IMR-90 (cell line): Measurements from ENCODE around the gene TTC28. TPM values are rescaled to one million over a fixed set of nuclear protein-coding genes. Genes with fewer than 3 reads are reported as not detected.
A peak's percentile ranks its signal among the peaks of the same experiment; 100 is the strongest.

ENCODE experiments used
- ATAC-seq: fragments of 200-7000 bp; cut with Tn5 transposase; 2 replicates; pipeline ENCODE4 v1.9.1; 2020; ENCODE audit warnings: low read depth, mild to moderate bottlenecking, moderate library complexity
- BruUV-seq: library from RNA; stranded (reverse); fragments of 400-500 nt; replicated peaks from 2 replicates; lab custom pipeline; 2021; lab: Mats Ljungman, UMichigan
- CTCF ChIA-PET: fragments of 300-600 bp; formaldehyde crosslinking; extraction: SDS; loops from one replicate; lab custom pipeline; 2021; ENCODE audit warnings: antibody characterized with exemption; lab: Yijun Ruan, JAX
- POLR2A ChIA-PET: fragments of 300-600 bp; sonication (Branson Sonifier 250); formaldehyde crosslinking; loops from one replicate; lab custom pipeline; 2022; ENCODE audit warnings: antibody characterized with exemption; ENCODE audit not compliant: unreplicated experiment; lab: Charles Lee
- DNase-seq: peaks from one replicate; pipeline ENCODE4 v3.0.0; 2013
- H2AFZ ChIP-seq: replicated peaks from 2 replicates; pipeline ENCODE3; 2013; ENCODE audit warnings: low read length, mild to moderate bottlenecking; ENCODE audit not compliant: poor library complexity
- H2AK5ac ChIP-seq: 2 replicates; pipeline ENCODE4 v1.6.1; 2013; ENCODE audit warnings: low read depth, low read length, inconsistent platforms
- H2AK9ac ChIP-seq: replicated peaks from 2 replicates; pipeline ENCODE3; 2013; ENCODE audit warnings: mild to moderate bottlenecking, low read depth, low read length, moderate library complexity; ENCODE audit not compliant: poor library complexity
- H2BK120ac ChIP-seq: 2 replicates; pipeline ENCODE4 v1.6.1; 2013; ENCODE audit warnings: low read depth, low read length, inconsistent platforms
- H2BK15ac ChIP-seq: 3 replicates; pipeline ENCODE4 v1.6.1; 2013; ENCODE audit warnings: low read depth, low read length, inconsistent platforms
- H2BK20ac ChIP-seq: 2 replicates; pipeline ENCODE4 v1.6.1; 2013; ENCODE audit warnings: low read depth, mild to moderate bottlenecking, inconsistent platforms, low read length, moderate library complexity
- H2BK5ac ChIP-seq: 2 replicates; pipeline ENCODE4 v1.6.1; 2013; ENCODE audit warnings: mild to moderate bottlenecking, low read depth, low read length, inconsistent platforms; ENCODE audit not compliant: poor library complexity, severe bottlenecking
- H3K14ac ChIP-seq: replicated peaks from 2 replicates; pipeline ENCODE4 v1.6.1; 2013; ENCODE audit warnings: low read depth, low read length, inconsistent platforms
- H3K18ac ChIP-seq: 2 replicates; pipeline ENCODE4 v1.6.1; 2013; ENCODE audit warnings: low read depth, low read length, control low read depth
- H3K23ac ChIP-seq: 2 replicates; pipeline ENCODE4 v1.6.1; 2013; ENCODE audit warnings: low read depth, low read length, inconsistent platforms
- H3K27ac ChIP-seq: 2 replicates; pipeline ENCODE4 v1.5.1; 2013; ENCODE audit warnings: mild to moderate bottlenecking, control low read depth, low read length; ENCODE audit not compliant: insufficient read depth
- H3K27me3 ChIP-seq: 2 replicates; pipeline ENCODE4 v1.6.1; 2013; ENCODE audit warnings: low read length; ENCODE audit not compliant: control insufficient read depth, insufficient read depth
- H3K36me3 ChIP-seq: 2 replicates; pipeline ENCODE4 v1.6.1; 2013; ENCODE audit warnings: low read length, mixed read lengths; ENCODE audit not compliant: control insufficient read depth, insufficient read depth
- H3K4ac ChIP-seq: 2 replicates; pipeline ENCODE4 v1.6.1; 2013; ENCODE audit warnings: low read depth, low read length, inconsistent platforms
- H3K4me1 ChIP-seq: 2 replicates; pipeline ENCODE4 v1.6.1; 2013; ENCODE audit warnings: low read length, mixed read lengths; ENCODE audit not compliant: control insufficient read depth, insufficient read depth
- H3K4me2 ChIP-seq: 2 replicates; pipeline ENCODE4 v1.6.1; 2013; ENCODE audit warnings: low read depth, mild to moderate bottlenecking, control low read depth, low read length, moderate library complexity
- H3K4me3 ChIP-seq: 2 replicates; pipeline ENCODE4 v1.5.1; 2013; ENCODE audit warnings: low read depth, mild to moderate bottlenecking, control low read depth, low read length, moderate library complexity; ENCODE audit not compliant: insufficient read depth
- H3K56ac ChIP-seq: 2 replicates; pipeline ENCODE4 v1.6.1; 2013; ENCODE audit warnings: low read length, inconsistent platforms; ENCODE audit not compliant: insufficient read depth; ENCODE audit errors: extremely low read depth
- H3K79me1 ChIP-seq, 2 experiments: 2 replicates each; pipeline ENCODE4 v1.6.1; 2013; ENCODE audit warnings: low read length in 2 of 2, inconsistent platforms in 1 of 2, low read depth in 1 of 2
- H3K9ac ChIP-seq: 2 replicates; pipeline ENCODE4 v1.6.1; 2013; ENCODE audit warnings: low read depth, low read length, control low read depth
- H3K9me1 ChIP-seq: 2 replicates; pipeline ENCODE4 v1.6.1; 2013; ENCODE audit warnings: low read length, inconsistent platforms; ENCODE audit not compliant: insufficient read depth
- H3K9me3 ChIP-seq: 2 replicates; pipeline ENCODE4 v1.6.1; 2013; ENCODE audit warnings: low read length; ENCODE audit not compliant: control insufficient read depth, insufficient read depth
- H4K20me1 ChIP-seq: 2 replicates; pipeline ENCODE4 v1.6.1; 2013; ENCODE audit warnings: low read length, inconsistent platforms; ENCODE audit not compliant: insufficient read depth
- H4K5ac ChIP-seq: 2 replicates; pipeline ENCODE4 v1.6.1; 2013; ENCODE audit warnings: mild to moderate bottlenecking, low read depth, low read length, control low read depth
- H4K8ac ChIP-seq, 2 experiments: 2 replicates each; pipeline ENCODE4 v1.6.1; 2013; ENCODE audit warnings: low read depth in 2 of 2, low read length in 2 of 2, control low read depth in 1 of 2, inconsistent platforms in 1 of 2
- H4K91ac ChIP-seq: 2 replicates; pipeline ENCODE4 v1.6.1; 2013; ENCODE audit warnings: low read depth, low read length, inconsistent platforms; ENCODE audit not compliant: insufficient read depth
- BHLHE40 ChIP-seq: fragments of 150-350 bp; IDR thresholded peaks from 2 replicates; pipeline ENCODE4 v1.6.1; 2016; ENCODE audit warnings: mild to moderate bottlenecking, low read depth, low read length
- CEBPB ChIP-seq: IDR thresholded peaks from 2 replicates; pipeline ENCODE4 v1.6.1; 2012; ENCODE audit warnings: low read depth, low read length, improper control_type of control experiment
- CHD1 ChIP-seq: IDR thresholded peaks from 2 replicates; pipeline ENCODE4 v1.6.1; 2012; ENCODE audit warnings: low read depth, low read length, improper control_type of control experiment
- CTCF ChIP-seq: conservative IDR thresholded peaks from 2 replicates; pipeline ENCODE4 v1.5.1; 2012; ENCODE audit warnings: mild to moderate bottlenecking, low read depth, low read length, improper control_type of control experiment
- FOS ChIP-seq: fragments of 150-350 bp; IDR thresholded peaks from 2 replicates; pipeline ENCODE4 v1.6.1; 2016; ENCODE audit warnings: low read depth, low read length
- MAFK ChIP-seq: IDR thresholded peaks from 2 replicates; pipeline ENCODE4 v1.6.1; 2012; ENCODE audit warnings: low read depth, low read length, improper control_type of control experiment
- MAZ ChIP-seq: IDR thresholded peaks from 2 replicates; pipeline ENCODE4 v1.6.1; 2012; ENCODE audit warnings: low read depth, mild to moderate bottlenecking, low read length, improper control_type of control experiment, moderate library complexity, borderline replicate concordance
- MXI1 ChIP-seq: IDR thresholded peaks from 2 replicates; pipeline ENCODE4 v1.6.1; 2012; ENCODE audit warnings: low read depth, mild to moderate bottlenecking, low read length, moderate library complexity, borderline replicate concordance
- NFE2L2 ChIP-seq: fragments of 150-350 bp; IDR thresholded peaks from 2 replicates; pipeline ENCODE4 v1.6.1; 2016; ENCODE audit warnings: low read depth, mild to moderate bottlenecking, low read length
- POLR2A ChIP-seq: IDR thresholded peaks from 2 replicates; pipeline ENCODE4 v1.6.1; 2012; ENCODE audit warnings: mild to moderate bottlenecking, low read depth, low read length
- RAD21 ChIP-seq: IDR thresholded peaks from 2 replicates; pipeline ENCODE4 v1.6.1; 2012; ENCODE audit warnings: low read length, improper control_type of control experiment
- RCOR1 ChIP-seq: IDR thresholded peaks from 2 replicates; pipeline ENCODE4 v1.6.1; 2012; ENCODE audit warnings: mild to moderate bottlenecking, low read length, improper control_type of control experiment; ENCODE audit not compliant: insufficient replicate concordance
- RFX5 ChIP-seq: IDR thresholded peaks from 2 replicates; pipeline ENCODE4 v1.8.0; 2012; ENCODE audit warnings: low read depth, mild to moderate bottlenecking, low read length, moderate library complexity
- SMC3 ChIP-seq: fragments of 150-350 bp; IDR thresholded peaks from 2 replicates; pipeline ENCODE4 v1.6.1; 2016; ENCODE audit warnings: low read depth, mild to moderate bottlenecking, antibody characterized with exemption, low read length, moderate library complexity
- WGBS, 2 experiments: methylation state at CpG; one replicate each; pipeline versions ENCODE4 v1.1.5 to v1.1.7; 2013; ENCODE audit warnings: missing lambda C conversion rate in 2 of 2; ENCODE audit not compliant: insufficient read length in 1 of 2; ENCODE audit errors: extremely low coverage in 2 of 2; 5-methylcytosine and 5-hydroxymethylcytosine counted together
- dilution Hi-C: fragments of 300-500 bp; cut with HindIII; formaldehyde crosslinking; loops from one replicate; pipeline ENCODE4 v1.14.3; 2018; ENCODE audit warnings: low sequenced_read_pairs; ENCODE audit not compliant: unreplicated experiment
- in situ Hi-C: fragments of 300-500 bp; cut with MboI; formaldehyde crosslinking; loops from 3 replicates; pipeline ENCODE4 v1.14.3; 2019; ENCODE audit warnings: low sequenced_read_pairs, inconsistent platforms, mixed read lengths
- intact Hi-C: fragments of 100-400 bp; cut with micrococcal nuclease; formaldehyde crosslinking; loops from 2 replicates; pipeline ENCODE4 v1.10.0; 2022
- polyA plus RNA-seq, 3 experiments: library from polyadenylated mRNA; depleted of rRNA; stranded (reverse); fragments of >200 nt; gene quantifications; 2 replicates each; pipeline ENCODE4 v1.2.3, GENCODE V29; 2012; ENCODE audit warnings: low replicate concordance in 1 of 3
- total RNA-seq: library from RNA; depleted of rRNA; stranded (reverse); fragments of >200 nt; gene quantifications from 2 replicates; pipeline ENCODE4 v1.2.3, GENCODE V29; 2012

Gene TTC28
- total and polyA plus RNA-seq, 2 of the 4 experiments (the other 2 are of a cell fraction) = 5.6 to 13.3 TPM

- BruUV-seq = no TSS peak
- H2AK5ac ChIP-seq = no peak overlapping the region
Observed at GRCh38 chr22:28147401-28147800, 532.2 kb downstream of the TTC28 start.

More at GRCh38 chr22:28147401-28147800, 532.2 kb downstream of the TTC28 start:
- H3K27me3 ChIP-seq = no peaks in the 10 kb centered on the region
- 0 out of 2 replicates have a peak overlapping the region, but pooled peaks have one; percentile 21 for H4K5ac ChIP-seq
- intact Hi-C loops (no loop called here), dilution Hi-C loops (no loop called here), in situ Hi-C loops (no loop called here)
- no peak overlapping the region for H2BK5ac ChIP-seq
- H2BK120ac ChIP-seq = no peak overlapping the region
- H3K14ac ChIP-seq = no peak overlapping the region; the same call in 1 of the 2 replicates
- no peak for ATAC-seq
- ChIA-PET CTCF (no interaction called here), POLR2A (interaction anchor here (0.6 kb wide), 1 partner anchor 296 kb away, joined by 3 read pairs; no protein-coding TSS in a partner anchor)
- H2AK9ac ChIP-seq = no peak overlapping the region
- no peaks in the 10 kb centered on the region; the same call in 1 of the 2 replicates for H3K9me1 ChIP-seq
- DNase-seq = no peak
- H3K18ac ChIP-seq = no peak overlapping the region
- peaks cover 13% of the 10 kb centered on the region for H3K4me1 ChIP-seq
- H3K36me3 ChIP-seq = 0 out of 2 replicates have a peak, but pooled peaks cover 2% of the 10 kb centered on the region
- no peak overlapping the region for H3K56ac ChIP-seq
- H3K9me3 ChIP-seq = no peaks in the 10 kb centered on the region
- H4K8ac ChIP-seq = no peak overlapping the region
- no peaks in the 10 kb centered on the region; the same call in 1 of the 2 replicates for H4K20me1 ChIP-seq
- H3K4me2 ChIP-seq = no peak overlapping the region
- H2BK20ac ChIP-seq = no peak overlapping the region
- no peak overlapping the region for H3K9ac ChIP-seq
- no peak overlapping the region for H3K4me3 ChIP-seq
- TF ChIP-seq RAD21 = no peak
- TF ChIP-seq RCOR1 = no peak
- no peak for TF ChIP-seq BHLHE40
- TF ChIP-seq CHD1 = no peak
- TF ChIP-seq SMC3 = no peak
- no peak for TF ChIP-seq CEBPB
- TF ChIP-seq MAFK = no peak
- no peak for TF ChIP-seq CTCF
- TF ChIP-seq POLR2A = no peak
- TF ChIP-seq RFX5 = no peak
- no peak for TF ChIP-seq FOS
- no peak for TF ChIP-seq MXI1
- TF ChIP-seq MAZ = no peak
- TF ChIP-seq NFE2L2 = no peak
- H2AFZ ChIP-seq = no peak overlapping the region
- no peak overlapping the region for H3K27ac ChIP-seq
- no CpG with 5 or more reads among the region's 2 CpGs for WGBS, 2 experiments
- H3K4ac ChIP-seq = no peak overlapping the region
- H2BK15ac ChIP-seq = no peak overlapping the region
- peaks cover 3 to 6% of the 10 kb centered on the region in 2 experiments; a peak in 1 of 4 replicates for H3K79me1 ChIP-seq
- no peak overlapping the region for H3K23ac ChIP-seq
- no peak overlapping the region for H4K91ac ChIP-seq
